Stimulated activated CD4-positive, alpha-beta T cell treated with anti-CD3 and anti-CD28 coated beads, Interleukin-15, amount 100 ng/mL, for 24 hours (primary cell): ENCODE measurements around the gene AGPAT2.

Experiments
- DNase-seq: peaks from one replicate; pipeline ENCODE4 v3.0.0-alpha.2; 2020

Gene AGPAT2

GRCh38 chr9:136700959-136701667, 13.9 kb upstream of the AGPAT2 start:
- peak; percentile 85 for DNase-seq

GRCh38 chr9:136700304-136700703, 13.0 kb upstream of the AGPAT2 start:
- DNase-seq, result no peak

GRCh38 chr9:136698635-136699246, 11.5 kb upstream of the AGPAT2 start:
- DNase-seq, result no peak

GRCh38 chr9:136697821-136698526, 10.7 kb upstream of the AGPAT2 start:
- no peak for DNase-seq

- DNase-seq, result no peak
These were observed 10.0 kb upstream of the AGPAT2 start for GRCh38 chr9:136697146-136697820.

- DNase-seq, result no peak
These were observed 9.2 kb upstream of the AGPAT2 start for GRCh38 chr9:136696502-136696901.

- DNase-seq, result no peak
These were observed 8.7 kb upstream of the AGPAT2 start for GRCh38 chr9:136695955-136696354.

GRCh38 chr9:136695435-136695895, 8.2 kb upstream of the AGPAT2 start:
- no peak for DNase-seq

GRCh38 chr9:136694872-136695247, 7.6 kb upstream of the AGPAT2 start:
- no peak for DNase-seq

GRCh38 chr9:136694163-136694871, 7.1 kb upstream of the AGPAT2 start:
- peak; percentile 54 for DNase-seq

- DNase-seq, result peak; percentile 32
These were observed 6.4 kb upstream of the AGPAT2 start for GRCh38 chr9:136693490-136694162.

GRCh38 chr9:136693135-136693489, 5.9 kb upstream of the AGPAT2 start:
- DNase-seq, result no peak

GRCh38 chr9:136692185-136693134, 5.2 kb upstream of the AGPAT2 start:
- no peak for DNase-seq

- DNase-seq, result no peak
These were observed 4.3 kb upstream of the AGPAT2 start for GRCh38 chr9:136691316-136692184.

GRCh38 chr9:136690806-136691261, 3.6 kb upstream of the AGPAT2 start:
- DNase-seq, result no peak

GRCh38 chr9:136690104-136690805, 3.0 kb upstream of the AGPAT2 start:
- DNase-seq, result no peak

- DNase-seq, result no peak
These were observed 1.8 kb upstream of the AGPAT2 start for GRCh38 chr9:136689108-136689460.

- no peak for DNase-seq
These were observed 1.2 kb upstream of the AGPAT2 start for GRCh38 chr9:136688274-136689107.
